ENCODE results near the gene KRTAP5-2.
A peak's percentile ranks its signal among the peaks of the same experiment; 100 is the strongest.
"Not testable (repeated sequence)": the region's sequence is repeated elsewhere in the genome, so short reads cannot be mapped to it uniquely, and the experiment has no call there.

The KRTAP5-2 gene, protein sequence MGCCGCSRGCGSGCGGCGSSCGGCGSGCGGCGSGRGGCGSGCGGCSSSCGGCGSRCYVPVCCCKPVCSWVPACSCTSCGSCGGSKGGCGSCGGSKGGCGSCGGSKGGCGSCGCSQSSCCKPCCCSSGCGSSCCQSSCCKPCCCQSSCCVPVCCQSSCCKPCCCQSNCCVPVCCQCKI

GRCh38 chr11:1597994-1598380 lies at the start of gene KRTAP5-2:
Gene KRTAP5-2, minus strand, starts transcription at chr11:1598294. Its CDS starts 44 bp downstream, at chr11:1598250.
- no peak for DNase-seq (ENCODE audit: low spot score)

- not testable (repeated sequence) for DNase-seq (ENCODE audit: low spot score)
Observed at GRCh38 chr11:1646540-1646939, 48.4 kb upstream of the KRTAP5-2 start.

GRCh38 chr11:1645357-1645821 lies 47.3 kb upstream of the KRTAP5-2 start:
- DNase-seq (ENCODE audit: low spot score): no peak

DNA sequence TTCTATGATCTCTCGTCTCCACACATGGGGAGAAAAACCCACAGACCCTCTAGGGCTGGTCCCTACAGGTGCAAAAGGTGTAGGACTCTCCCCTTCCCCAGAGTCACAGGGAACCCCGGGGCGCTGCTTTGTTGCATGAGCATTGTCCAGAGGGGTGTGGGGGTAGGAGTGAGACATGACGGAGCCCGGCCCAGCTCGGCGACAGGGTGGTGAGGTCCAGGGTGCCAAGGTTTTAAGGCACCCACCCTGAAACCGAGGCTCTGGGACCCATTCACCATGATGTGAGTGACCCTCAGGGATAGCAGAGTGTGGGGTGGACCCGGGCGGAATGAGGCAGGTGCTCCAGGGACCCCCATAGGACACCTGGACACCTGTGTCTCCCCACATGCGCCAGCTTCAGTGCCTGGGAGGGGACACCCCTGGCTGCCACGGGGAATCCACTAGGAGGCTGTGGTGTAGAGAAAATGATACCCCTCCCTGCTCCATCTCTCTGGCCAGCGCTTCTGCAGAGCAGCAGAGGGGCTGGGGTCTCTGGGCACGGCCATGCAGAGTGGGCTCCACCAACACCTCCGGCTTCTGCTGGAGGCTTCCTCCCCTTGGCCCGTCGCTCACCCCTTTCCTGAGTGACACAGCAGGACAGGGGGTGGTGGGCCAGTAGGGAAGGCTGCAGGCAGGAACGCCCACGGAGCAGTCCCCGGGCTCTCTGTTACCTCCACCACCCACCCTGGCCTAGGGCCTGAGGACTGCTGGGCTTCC lies 46.7 kb upstream of the KRTAP5-2 start:
- DNase-seq (ENCODE audit: low spot score): no peak

DNA sequence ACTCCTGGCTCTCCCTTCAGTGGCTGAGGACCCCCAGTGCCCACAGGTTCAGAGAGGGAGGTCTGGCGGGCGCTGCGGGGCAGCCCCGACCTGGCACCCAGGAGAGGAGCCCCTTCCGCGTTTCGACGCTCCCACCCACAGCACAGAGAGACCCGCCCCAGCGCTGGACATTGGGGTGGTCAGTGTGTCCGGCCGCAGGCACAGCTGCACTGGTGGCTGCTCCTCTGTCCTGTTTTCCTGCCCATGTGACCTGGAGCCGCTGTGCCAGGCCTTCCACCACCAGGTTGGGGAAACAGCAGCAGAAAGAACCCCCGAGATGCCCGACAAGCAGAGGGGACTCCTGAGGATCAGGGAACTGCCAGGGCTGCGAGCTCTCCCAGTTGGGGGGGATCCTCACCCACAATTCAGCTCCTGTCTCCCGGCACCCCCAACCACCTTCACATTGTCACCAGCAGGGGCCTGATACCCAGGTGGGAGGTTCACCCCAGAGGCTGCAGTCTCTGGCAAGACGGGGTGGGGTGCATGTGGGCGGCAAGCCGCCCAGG lies 45.1 kb upstream of the KRTAP5-2 start:
- DNase-seq (ENCODE audit: low spot score): no peak

DNA sequence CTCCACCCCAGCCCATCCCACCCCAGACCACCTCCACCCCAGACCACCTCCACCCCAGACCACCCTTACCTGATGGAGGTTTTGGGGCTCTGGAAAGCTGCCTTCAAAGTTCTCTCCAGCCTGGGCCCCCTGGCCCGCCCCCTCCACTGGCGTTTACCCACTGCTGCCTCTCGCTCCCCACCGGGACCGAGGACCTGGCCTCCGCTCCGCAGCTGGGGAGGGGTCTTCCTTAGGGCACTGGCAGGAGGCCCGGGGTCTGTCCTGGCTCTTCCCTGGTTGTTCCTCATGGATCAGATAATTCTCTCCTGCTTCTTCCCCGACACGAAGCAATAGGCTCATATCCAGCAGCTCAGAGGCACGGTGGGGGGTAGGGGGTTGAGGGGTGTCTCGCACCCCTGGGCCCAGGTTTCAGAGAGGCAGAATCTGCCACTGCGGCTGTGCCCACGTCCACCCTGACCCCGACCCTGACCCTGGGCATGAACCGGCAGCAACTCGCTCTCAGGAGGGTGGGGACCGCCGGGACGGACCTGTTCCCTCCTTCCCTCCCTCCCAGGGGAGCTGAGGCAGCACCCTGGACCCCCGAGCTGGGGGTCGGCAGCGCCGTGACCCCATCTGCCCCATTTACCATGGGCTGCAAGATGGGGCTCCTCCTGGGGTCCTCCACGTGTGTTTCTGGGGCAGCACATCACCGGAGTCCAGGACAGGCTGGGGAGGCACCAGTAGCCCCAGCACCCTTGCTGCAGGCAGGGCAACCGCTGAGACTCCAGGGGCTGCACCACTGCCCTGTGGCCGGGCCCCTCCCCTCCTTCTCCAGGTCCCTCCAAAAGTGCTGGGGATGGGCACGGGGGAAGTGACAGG lies 44.4 kb upstream of the KRTAP5-2 start:
- no peak for DNase-seq (ENCODE audit: low spot score)

DNA sequence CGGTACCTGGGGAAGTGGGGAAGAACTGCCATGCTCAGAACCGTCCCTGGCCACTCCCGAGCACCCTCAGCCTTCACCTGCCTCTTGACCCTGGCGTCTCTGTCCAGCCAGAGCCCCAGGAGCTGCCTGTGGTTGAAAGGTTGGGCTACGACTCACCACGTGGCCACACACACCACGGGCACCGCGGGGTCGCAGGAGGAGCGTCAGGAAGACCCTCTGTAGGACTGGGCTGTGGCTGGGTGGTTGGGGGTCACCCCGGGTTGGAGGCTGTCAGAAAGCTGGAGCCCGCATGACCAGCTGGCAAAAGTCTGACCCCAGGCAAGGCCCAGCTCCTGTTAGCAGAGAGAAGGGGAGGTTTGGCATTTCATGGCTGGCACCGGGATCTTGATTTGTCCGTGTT lies 43.0 kb upstream of the KRTAP5-2 start:
- DNase-seq (ENCODE audit: low spot score): no peak

GRCh38 chr11:1640076-1640946 lies 42.2 kb upstream of the KRTAP5-2 start:
- DNase-seq (ENCODE audit: low spot score): peak; percentile 81

DNA sequence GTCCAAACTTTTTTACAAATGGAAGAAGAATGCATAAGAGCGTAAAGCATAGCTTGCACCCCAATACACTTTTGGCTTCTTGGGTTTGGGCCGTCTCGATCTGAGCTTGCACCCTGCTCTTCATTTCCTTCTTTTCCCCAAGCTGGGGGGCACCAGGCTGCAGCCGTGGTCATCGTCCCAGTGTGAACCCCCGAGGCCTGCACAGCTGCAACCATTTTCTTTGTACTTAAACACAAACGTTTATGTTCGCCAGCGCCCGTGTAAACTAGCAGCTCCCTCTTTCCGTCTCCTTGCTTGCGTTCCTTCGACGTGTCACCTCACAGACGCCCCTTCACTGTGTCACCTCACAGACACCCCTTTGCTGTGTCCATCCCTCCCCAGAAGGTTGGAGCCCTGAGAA lies 41.6 kb upstream of the KRTAP5-2 start:
- no peak for DNase-seq (ENCODE audit: low spot score)

DNA sequence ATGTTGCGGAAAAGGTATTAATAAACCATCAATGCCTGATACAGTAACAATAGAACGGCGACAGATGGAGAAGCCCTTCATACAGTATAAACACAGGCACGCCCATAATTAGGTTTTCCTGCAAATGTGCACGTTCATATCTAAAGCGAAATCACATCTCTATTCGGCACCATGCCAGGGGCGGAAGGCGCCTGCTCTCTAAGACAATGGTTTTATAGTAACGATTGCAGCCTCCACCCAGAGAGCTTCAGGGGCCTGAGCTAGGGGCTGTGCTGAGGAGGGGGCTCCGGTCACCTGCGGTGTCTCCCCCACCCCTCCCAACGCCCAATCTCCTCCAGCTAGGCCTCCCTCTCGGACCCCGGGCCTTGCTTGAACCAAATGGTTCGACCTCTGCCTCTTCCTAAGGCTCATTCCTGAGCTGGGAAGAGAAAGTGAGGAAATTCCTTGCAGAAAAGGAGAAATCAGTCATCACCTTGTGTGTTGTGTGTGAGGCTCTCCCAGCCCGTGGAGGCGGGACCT lies 41.1 kb upstream of the KRTAP5-2 start:
- DNase-seq (ENCODE audit: low spot score): no peak

DNA sequence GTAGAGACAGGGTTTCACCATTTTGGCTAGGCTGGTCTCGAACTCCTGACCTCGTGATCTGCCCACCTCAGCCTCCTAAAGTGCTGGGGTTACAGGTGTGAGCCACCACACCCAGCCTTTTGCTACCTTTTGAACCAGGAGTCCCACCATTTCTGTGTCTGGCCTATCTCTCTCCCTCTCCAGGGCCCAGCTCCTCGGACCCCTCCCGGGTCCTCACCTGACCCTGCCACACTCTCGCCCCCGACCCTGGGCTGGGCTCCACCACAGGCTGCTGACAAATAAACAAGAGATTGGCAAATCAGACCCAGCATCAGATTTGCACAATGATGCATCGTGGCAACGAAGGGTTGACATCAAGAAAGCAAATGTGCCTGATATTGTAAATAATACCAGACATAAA lies 40.2 kb upstream of the KRTAP5-2 start:
- DNase-seq (ENCODE audit: low spot score): no peak

GRCh38 chr11:1637628-1638027 lies 39.5 kb upstream of the KRTAP5-2 start:
- DNase-seq (ENCODE audit: low spot score): no peak

DNA sequence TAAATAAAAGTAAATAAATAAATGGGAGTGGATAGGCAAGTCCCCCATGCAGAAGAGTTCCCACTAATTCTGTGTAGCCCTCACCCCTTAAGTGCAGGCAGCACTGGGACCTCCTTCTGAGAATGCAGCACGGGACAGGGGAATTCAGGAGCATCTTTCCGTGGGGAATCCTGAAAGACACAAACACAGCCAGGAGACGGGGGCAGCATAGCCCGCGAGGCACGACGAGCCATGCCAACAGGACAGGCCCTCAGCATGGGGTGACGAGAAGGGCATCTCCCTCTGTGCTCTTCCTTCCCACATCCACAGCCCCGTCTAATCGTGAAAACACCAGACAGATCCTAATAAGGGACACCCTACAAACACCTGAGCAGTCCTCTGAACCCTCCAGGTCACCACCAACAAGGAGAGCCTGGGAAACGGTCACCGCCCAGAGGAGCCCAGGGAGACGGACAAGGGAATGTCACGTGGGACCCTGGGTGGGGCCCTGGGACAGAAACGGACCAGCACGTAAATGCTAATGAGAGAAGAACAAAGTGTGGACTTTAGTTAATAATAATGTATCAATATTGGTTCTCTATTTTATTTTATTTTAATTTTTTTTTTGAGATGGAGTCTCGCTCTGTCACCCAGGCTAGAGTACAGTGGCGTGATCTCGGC lies 38.3 kb upstream of the KRTAP5-2 start:
- no peak for DNase-seq (ENCODE audit: low spot score)

- no peak for DNase-seq (ENCODE audit: low spot score)
Observed at GRCh38 chr11:1633864-1634263, 35.8 kb upstream of the KRTAP5-2 start.

GRCh38 chr11:1632053-1632714 lies 34.1 kb upstream of the KRTAP5-2 start:
- no peak for DNase-seq (ENCODE audit: low spot score)

DNA sequence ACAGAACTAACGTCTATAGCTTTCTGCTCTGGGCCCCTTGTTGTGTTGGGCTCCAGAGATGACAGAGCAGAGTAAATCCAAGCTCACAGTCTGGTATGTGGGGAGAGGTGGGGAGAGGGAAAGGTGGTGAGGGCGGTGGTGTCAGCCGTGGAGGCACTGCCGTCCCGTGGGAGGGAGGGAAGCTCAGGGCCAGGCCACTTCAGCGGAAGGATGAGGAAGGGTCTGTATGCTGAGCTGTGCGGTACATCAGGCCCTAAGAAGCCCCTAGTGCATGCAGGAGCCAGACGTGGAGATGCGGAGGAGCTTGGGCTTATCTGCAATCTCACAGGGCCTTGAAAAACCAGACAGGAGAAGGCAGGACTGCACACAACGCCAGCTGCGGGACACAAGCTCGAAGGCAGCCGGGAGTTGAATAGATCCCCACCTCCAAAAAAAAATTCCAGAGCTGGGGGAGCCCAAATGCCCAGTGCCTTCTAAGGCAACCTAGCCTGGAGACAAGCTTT lies 33.0 kb upstream of the KRTAP5-2 start:
- DNase-seq (ENCODE audit: low spot score): no peak

DNA sequence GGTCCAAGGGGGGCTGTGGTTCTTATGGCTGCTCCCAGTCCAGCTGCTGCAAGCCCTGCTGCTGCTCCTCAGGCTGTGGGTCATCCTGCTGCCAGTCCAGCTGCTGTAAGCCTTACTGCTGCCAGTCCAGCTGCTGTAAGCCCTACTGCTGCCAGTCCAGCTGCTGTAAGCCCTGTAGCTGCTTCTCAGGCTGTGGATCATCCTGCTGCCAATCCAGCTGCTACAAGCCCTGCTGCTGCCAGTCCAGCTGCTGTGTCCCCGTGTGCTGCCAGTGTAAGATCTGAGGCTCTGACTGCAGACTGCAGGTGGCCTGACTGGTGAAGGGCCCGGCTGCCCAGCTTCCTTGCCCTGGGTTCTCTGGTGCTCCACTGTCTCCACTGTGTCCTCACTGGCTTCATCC lies 32.2 kb upstream of the KRTAP5-2 start:
- no peak for DNase-seq (ENCODE audit: low spot score)

DNA sequence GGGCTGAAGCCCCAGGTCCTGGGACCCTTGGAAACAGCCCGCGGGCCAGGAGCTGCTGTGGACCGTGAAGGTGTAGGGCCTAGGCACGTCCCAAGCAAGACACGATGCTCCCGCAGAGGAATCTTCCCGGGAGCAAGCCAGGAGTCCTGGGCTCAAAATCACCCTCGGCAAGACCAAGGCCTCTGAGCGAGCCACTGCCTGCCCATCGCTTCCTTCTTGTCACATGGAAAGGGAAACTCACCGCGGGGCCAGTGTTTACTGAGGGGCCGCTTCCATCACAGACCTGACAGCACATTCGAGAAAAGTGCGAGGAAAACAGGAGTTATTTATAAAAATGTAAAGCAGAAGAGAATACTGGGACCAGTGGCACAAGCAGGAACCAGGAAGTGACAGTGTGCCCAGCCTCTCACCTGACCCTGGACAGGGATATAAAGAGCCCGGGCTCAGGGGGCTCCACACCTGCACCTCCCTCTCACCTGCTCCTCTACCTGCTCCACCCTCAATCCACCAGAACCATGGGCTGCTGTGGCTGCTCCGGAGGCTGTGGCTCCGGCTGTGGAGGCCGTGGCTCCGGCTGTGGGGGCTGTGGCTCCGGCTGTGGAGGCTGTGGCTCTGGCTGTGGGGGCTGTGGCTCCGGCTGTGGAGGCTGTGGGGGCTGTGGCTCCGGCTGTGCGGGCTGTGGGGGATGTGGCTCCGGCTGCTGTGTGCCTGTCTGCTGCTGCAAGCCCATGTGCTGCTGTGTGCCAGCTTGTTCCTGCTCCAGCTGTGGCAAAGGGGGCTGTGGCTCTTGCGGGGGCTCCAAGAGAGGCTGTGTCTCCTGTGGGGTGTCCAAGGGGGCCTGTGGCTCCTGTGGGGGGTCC lies 31.5 kb upstream of the KRTAP5-2 start, which contains the start of gene KRTAP5-5:
TSS of gene KRTAP5-5 (plus strand) at position 450 of the 860 bp plus-strand sequence. CDS start at position 516, 66 bp downstream.
- DNase-seq (ENCODE audit: low spot score): no peak
